Stomach smooth muscle (tissue), 2 donors: Measurements from ENCODE around the gene KCTD5.
A peak's percentile ranks its signal among the peaks of the same experiment; 100 is the strongest.
"Not testable (repeated sequence)": the region's sequence is repeated elsewhere in the genome, so short reads cannot be mapped to it uniquely, and the experiment has no call there.

ENCODE experiments used
- H3K27ac ChIP-seq: one replicate; pipeline ENCODE4 v1.7.0; 2013; ENCODE audit warnings: mild to moderate bottlenecking, low read length, inconsistent platforms
- H3K27me3 ChIP-seq, 2 donors: one replicate each; pipeline ENCODE4 v1.7.0; 2013; ENCODE audit warnings: low read length in 2 of 2; ENCODE audit not compliant: insufficient read depth in 2 of 2, control insufficient read depth in 1 of 2
- H3K36me3 ChIP-seq, 2 donors: one replicate each; pipeline ENCODE4 v1.7.0; 2013; ENCODE audit warnings: low read length in 2 of 2; ENCODE audit not compliant: control insufficient read depth in 2 of 2, insufficient read depth in 2 of 2
- H3K4me1 ChIP-seq: one replicate; pipeline ENCODE4 v1.7.0; 2013; ENCODE audit warnings: low read length; ENCODE audit not compliant: control insufficient read depth, insufficient read depth
- H3K4me3 ChIP-seq, 2 donors: one replicate each; pipeline ENCODE4 v1.7.0; 2013; ENCODE audit warnings: low read length in 2 of 2
- H3K9ac ChIP-seq, 2 donors: one replicate each; pipeline ENCODE4 v1.7.0; 2013; ENCODE audit warnings: low read length in 2 of 2, mild to moderate bottlenecking in 1 of 2
- H3K9me3 ChIP-seq, 2 donors: one replicate each; pipeline ENCODE4 v1.7.0; 2013; ENCODE audit warnings: low read length in 2 of 2; ENCODE audit not compliant: control insufficient read depth in 2 of 2
- donor health status: healthy.
- donor health status: Pancreatic carcinoma.

KCTD5 gene

GRCh38 chr16:2673066-2673999, 9.0 kb upstream of the KCTD5 start:
- Histone ChIP-seq H3K9me3 (no peaks in the 10 kb centered on the region), H3K36me3 (peaks cover 0 to 3% of the 10 kb centered on the region in 2 donors), H3K4me3 (peak overlapping the region; percentile 79 to 83), H3K9ac (peak overlapping the region; percentile 69 to 76), H3K4me1 (peaks cover 15% of the 10 kb centered on the region), H3K27me3 (no peaks in the 10 kb centered on the region), H3K27ac (peak overlapping the region; percentile 49)

- Histone ChIP-seq H3K4me3 (no peak overlapping the region), H3K4me1 (peaks cover 15% of the 10 kb centered on the region), H3K36me3 (no peaks in the 10 kb centered on the region), H3K9me3 (no peaks in the 10 kb centered on the region), H3K27ac (no peak overlapping the region), H3K9ac (no peak overlapping the region), H3K27me3 (no peaks in the 10 kb centered on the region)
Measured at GRCh38 chr16:2675021-2675420, 7.3 kb upstream of the KCTD5 start.

DNA sequence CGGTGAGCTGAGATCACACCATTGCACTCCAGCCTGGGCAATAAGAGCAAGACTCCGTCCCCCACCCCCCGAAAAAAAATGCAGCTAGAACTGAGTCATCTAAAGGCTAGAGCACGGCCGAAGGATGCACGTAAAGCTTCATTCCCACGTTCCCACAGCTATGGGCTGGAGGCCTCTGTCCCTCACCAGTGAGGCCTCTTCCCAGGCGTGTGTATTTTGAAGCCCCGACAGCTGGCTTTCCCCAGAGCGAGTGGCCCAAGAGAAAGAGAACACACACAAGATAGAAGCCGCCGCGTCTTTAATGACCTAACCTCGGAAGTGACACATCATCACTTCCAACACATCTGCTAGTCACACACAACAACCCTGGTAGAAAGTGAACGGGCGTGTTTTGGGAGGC, 6.6 kb upstream of the KCTD5 start:
- H3K9me3 ChIP-seq = no peaks in the 10 kb centered on the region
- no peaks in the 10 kb centered on the region for H3K36me3 ChIP-seq
- H3K4me1 ChIP-seq = peaks cover 15% of the 10 kb centered on the region
- H3K27me3 ChIP-seq = no peaks in the 10 kb centered on the region
- H3K27ac ChIP-seq = no peak overlapping the region
- no peak overlapping the region for H3K4me3 ChIP-seq
- H3K9ac ChIP-seq = no peak overlapping the region

DNA sequence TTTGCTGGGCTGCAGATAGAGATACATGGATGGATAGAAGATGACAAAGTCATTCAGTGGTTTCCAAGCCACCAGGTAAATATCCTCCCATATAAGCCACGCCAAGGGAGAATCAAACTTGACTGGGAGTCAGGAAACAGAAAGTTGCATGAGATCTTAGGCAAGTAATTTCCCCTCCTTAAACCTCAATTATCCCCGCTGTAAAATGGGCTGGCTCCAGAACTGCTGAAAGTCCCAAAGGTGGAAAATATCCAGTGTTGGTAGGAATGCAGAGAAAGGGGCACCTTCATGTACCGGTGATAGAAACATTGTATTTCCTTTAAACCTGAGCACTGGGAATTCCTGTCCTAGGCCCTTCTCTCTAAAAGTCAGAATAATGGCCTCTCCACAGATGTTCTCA, 5.4 kb upstream of the KCTD5 start:
- not testable (repeated sequence) for H3K9me3 ChIP-seq, H3K9ac ChIP-seq, H3K27me3 ChIP-seq, H3K36me3 ChIP-seq, H3K4me3 ChIP-seq, H3K27ac ChIP-seq
- peaks cover 14% of the 10 kb centered on the region for H3K4me1 ChIP-seq

GRCh38 chr16:2678206-2678965, 3.9 kb upstream of the KCTD5 start:
- H3K4me1 ChIP-seq = peaks cover 11% of the 10 kb centered on the region
- H3K4me3 ChIP-seq, H3K36me3 ChIP-seq, H3K9ac ChIP-seq, H3K27me3 ChIP-seq, H3K9me3 ChIP-seq, H3K27ac ChIP-seq: not testable (repeated sequence)

- H3K27ac ChIP-seq = not testable (repeated sequence)
Measured at GRCh38 chr16:2679902-2680301, 2.4 kb upstream of the KCTD5 start.

DNA sequence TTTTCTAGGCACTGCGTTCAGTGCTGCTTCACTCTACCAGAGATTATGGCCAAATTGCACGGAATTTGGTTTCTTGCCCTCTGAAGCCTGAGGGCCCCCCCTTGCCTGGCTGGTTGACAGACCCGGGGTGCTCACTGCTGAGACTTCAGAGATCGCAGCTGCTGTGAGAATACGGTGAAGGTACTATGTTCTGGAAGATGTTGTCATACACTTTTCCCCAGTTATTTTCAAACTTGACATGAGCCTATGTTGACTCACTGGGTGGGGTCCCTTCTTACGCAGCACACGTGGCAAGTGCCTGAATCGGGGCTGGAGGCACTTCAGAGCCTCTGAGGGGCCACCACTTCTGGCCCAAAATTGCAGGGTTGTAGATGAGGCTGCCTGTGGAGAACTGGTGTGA, 2.0 kb upstream of the KCTD5 start:
- not testable (repeated sequence) for H3K9ac ChIP-seq, H3K27ac ChIP-seq, H3K36me3 ChIP-seq, H3K27me3 ChIP-seq, H3K4me3 ChIP-seq, H3K9me3 ChIP-seq, H3K4me1 ChIP-seq

More at GRCh38 chr16:2679902-2680301, 2.4 kb upstream of the KCTD5 start:
- not testable (repeated sequence) for H3K9me3 ChIP-seq, H3K4me3 ChIP-seq, H3K9ac ChIP-seq, H3K36me3 ChIP-seq, H3K27me3 ChIP-seq, H3K4me1 ChIP-seq

GRCh38 chr16:2683041-2683440, 718 bp downstream of the KCTD5 start:
- H3K27ac ChIP-seq = peak overlapping the region; percentile 64
- peak overlapping the region; percentile 95 to 98 for H3K4me3 ChIP-seq
- not testable (repeated sequence) for H3K4me1 ChIP-seq, H3K27me3 ChIP-seq, H3K36me3 ChIP-seq, H3K9me3 ChIP-seq
- peak overlapping the region; percentile 93 to 94 for H3K9ac ChIP-seq

GRCh38 chr16:2686075-2686474, 3.8 kb downstream of the KCTD5 start:
- H3K4me1 ChIP-seq, H3K9me3 ChIP-seq, H3K27me3 ChIP-seq, H3K36me3 ChIP-seq, H3K9ac ChIP-seq, H3K4me3 ChIP-seq, H3K27ac ChIP-seq: not testable (repeated sequence)

- Histone ChIP-seq H3K36me3 (no peaks in the 10 kb centered on the region), H3K9ac (no peak overlapping the region), H3K4me1 (peaks cover 7% of the 10 kb centered on the region), H3K4me3 (no peak overlapping the region), H3K27ac (no peak overlapping the region), H3K27me3 (no peaks in the 10 kb centered on the region), H3K9me3 (no peaks in the 10 kb centered on the region)
Measured at GRCh38 chr16:2686912-2687507, 4.7 kb downstream of the KCTD5 start.
